A673 (cell line): Measurements from ENCODE around the gene OSM. TPM values are rescaled to one million over a fixed set of nuclear protein-coding genes. Genes with fewer than 3 reads are reported as not detected.

Experiments
- BruUV-seq: library from RNA; stranded (reverse); fragments of 400-500 nt; replicated peaks from 2 replicates; lab custom pipeline; 2021; lab: Mats Ljungman, UMichigan
- CTCF ChIA-PET: fragments of 300-600 bp; sonication (Branson Sonifier 250); formaldehyde crosslinking; loops from one replicate; lab custom pipeline; 2022; ENCODE audit warnings: antibody characterized with exemption; lab: Charles Lee
- POLR2A ChIA-PET: fragments of 300-600 bp; sonication (Branson Sonifier 250); formaldehyde crosslinking; loops from one replicate; lab custom pipeline; 2022; ENCODE audit warnings: antibody characterized with exemption; ENCODE audit not compliant: low non-redundant PET; lab: Charles Lee
- DNase-seq: peaks from one replicate; pipeline ENCODE4 v3.0.0-alpha.2; 2015; ENCODE audit warnings: low spot score
- H3K27ac ChIP-seq: fragments of 200-600 bp; sonication (generic); 2 replicates; pipeline ENCODE4 v1.5.1; 2016; ENCODE audit warnings: mixed run types, low read depth, mild to moderate bottlenecking, mixed read lengths, antibody characterized with exemption, low read length; ENCODE audit not compliant: poor library complexity, severe bottlenecking
- H3K27me3 ChIP-seq: fragments of 200-600 bp; sonication (generic); replicated peaks from 2 replicates; pipeline ENCODE4 v1.6.1; 2017; ENCODE audit warnings: mixed run types, low read depth, mild to moderate bottlenecking, mixed read lengths, antibody characterized with exemption, low read length; ENCODE audit not compliant: insufficient read depth, poor library complexity
- H3K36me3 ChIP-seq: fragments of 200-600 bp; sonication (generic); 2 replicates; pipeline ENCODE4 v1.6.1; 2016; ENCODE audit warnings: mixed run types, mild to moderate bottlenecking, mixed read lengths, antibody characterized with exemption, low read length; ENCODE audit not compliant: insufficient read depth, poor library complexity, severe bottlenecking
- H3K4me1 ChIP-seq: fragments of 200-600 bp; sonication (generic); 2 replicates; pipeline ENCODE4 v1.6.1; 2017; ENCODE audit warnings: mixed run types, mild to moderate bottlenecking, mixed read lengths, antibody characterized with exemption, low read length; ENCODE audit not compliant: insufficient read depth, poor library complexity, severe bottlenecking
- H3K4me3 ChIP-seq: fragments of 200-600 bp; sonication (generic); 2 replicates; pipeline ENCODE4 v1.5.1; 2016; ENCODE audit warnings: low read depth, mixed run types, mild to moderate bottlenecking, mixed read lengths, low read length; ENCODE audit not compliant: poor library complexity, severe bottlenecking
- H3K9me3 ChIP-seq: fragments of 200-600 bp; sonication (generic); 2 replicates; pipeline ENCODE4 v1.6.1; 2016; ENCODE audit warnings: mixed run types, low read depth, mild to moderate bottlenecking, mixed read lengths, antibody characterized with exemption, low read length; ENCODE audit not compliant: poor library complexity, severe bottlenecking
- CTCF ChIP-seq: fragments of 300-800, 200-600 bp; sonication (generic); conservative IDR thresholded peaks from 2 replicates; pipeline ENCODE4 v1.5.1; 2017; ENCODE audit warnings: low read depth, mild to moderate bottlenecking, antibody characterized with exemption, low read length, moderate library complexity, mixed read lengths
- EZH2 ChIP-seq: fragments of 200-600 bp; sonication (generic); IDR thresholded peaks from 2 replicates; pipeline ENCODE4 v1.6.1; 2017; ENCODE audit warnings: borderline replicate concordance, low read depth, mild to moderate bottlenecking, mixed read lengths, antibody characterized with exemption, low read length; ENCODE audit not compliant: poor library complexity, severe bottlenecking
- intact Hi-C: fragments of 100-400 bp; cut with micrococcal nuclease; formaldehyde crosslinking; loops from one replicate; pipeline ENCODE4 v1.10.0; 2022; ENCODE audit not compliant: unreplicated experiment
- total RNA-seq: library from RNA; stranded (reverse); gene quantifications from 2 replicates; pipeline ENCODE4 v1.2.3, GENCODE V29; 2021

The OSM gene
- total RNA-seq, 1 experiment from 2014 or later: not detected

GRCh38 chr22:30284172-30284571, 17.5 kb upstream of the OSM start:
- no peak for DNase-seq
- intact Hi-C loops: loop anchor here (10.0 kb wide), 1 partner anchor 321 kb away; the partner anchor contains the start of gene TCN2
- H3K27me3 ChIP-seq: no peaks in the 10 kb centered on the region
- no TSS peak for BruUV-seq
- TF ChIP-seq EZH2: no peak
- TF ChIP-seq CTCF: no peak
- CTCF ChIA-PET: no interaction called here
- no peaks in the 10 kb centered on the region for H3K9me3 ChIP-seq
- POLR2A ChIA-PET: no interaction called here
- H3K27ac ChIP-seq: no peak overlapping the region
- no peak overlapping the region for H3K4me3 ChIP-seq
- no peaks in the 10 kb centered on the region for H3K36me3 ChIP-seq
- peaks cover 10% of the 10 kb centered on the region for H3K4me1 ChIP-seq

DNA sequence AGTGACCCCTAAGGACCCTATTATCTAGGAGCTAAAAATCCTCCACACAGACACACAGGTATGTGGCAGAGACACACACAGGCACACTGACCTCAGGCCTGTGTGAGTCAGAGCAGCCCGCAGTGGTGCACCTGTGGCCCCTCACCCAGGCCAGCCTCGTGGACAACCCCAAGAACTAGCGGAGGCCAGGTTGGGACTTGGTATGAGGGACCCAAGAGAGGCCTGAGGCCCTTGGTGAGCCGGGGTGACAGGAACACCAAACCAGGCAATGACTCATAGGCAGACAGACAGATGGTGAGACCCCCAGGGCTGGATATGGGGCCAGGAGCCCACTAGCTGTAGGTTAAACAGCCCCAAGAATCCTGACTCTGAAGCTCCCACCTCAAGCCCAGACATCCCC, 16.7 kb upstream of the OSM start:
- CTCF ChIA-PET: interaction anchor here (0.6 to 0.7 kb wide), 2 partner anchors 22 to 1702 kb away, joined by 4 to 5 read pairs; no protein-coding TSS in a partner anchor
- TF ChIP-seq CTCF (no peak), EZH2 (no peak)
- no peak for DNase-seq
- no peaks in the 10 kb centered on the region for H3K27me3 ChIP-seq
- H3K4me1 ChIP-seq: peaks cover 5% of the 10 kb centered on the region
- H3K9me3 ChIP-seq: no peaks in the 10 kb centered on the region
- no peaks in the 10 kb centered on the region for H3K36me3 ChIP-seq
- intact Hi-C loops: loop anchor here (10.0 kb wide), 1 partner anchor 321 kb away; the partner anchor contains the start of gene TCN2
- POLR2A ChIA-PET: no interaction called here
- H3K27ac ChIP-seq: no peak overlapping the region
- H3K4me3 ChIP-seq: no peak overlapping the region
- no TSS peak for BruUV-seq

DNA sequence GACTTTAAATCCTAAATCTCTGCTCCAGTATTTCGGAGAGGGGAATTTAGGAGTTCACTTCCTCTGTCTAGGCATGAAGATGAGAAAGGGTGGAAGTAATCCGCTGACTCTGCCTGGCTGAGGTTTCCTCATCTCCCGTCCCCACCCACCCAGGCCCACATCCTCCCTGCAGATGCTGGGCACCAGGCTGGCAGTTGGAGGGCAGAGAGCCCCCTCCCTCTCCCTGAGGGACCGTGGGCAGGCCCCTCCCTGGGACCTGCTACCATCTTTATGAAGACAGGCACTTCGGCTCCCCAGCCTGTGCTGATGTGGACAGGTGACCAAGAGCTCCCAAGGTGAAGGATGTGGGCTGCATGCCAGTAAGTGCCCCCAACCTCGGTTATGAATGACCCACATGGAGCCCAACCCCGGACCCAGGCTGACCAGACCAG, 16.0 kb upstream of the OSM start:
- Histone ChIP-seq H3K27ac (no peak overlapping the region), H3K4me1 (no peaks in the 10 kb centered on the region), H3K4me3 (no peak overlapping the region), H3K9me3 (no peaks in the 10 kb centered on the region), H3K36me3 (no peaks in the 10 kb centered on the region), H3K27me3 (no peaks in the 10 kb centered on the region)
- DNase-seq: no peak
- no peak for TF ChIP-seq EZH2
- ChIA-PET CTCF (no interaction called here), POLR2A (no interaction called here)
- BruUV-seq: no TSS peak
- intact Hi-C loops: loop anchor here (10.0 kb wide), 1 partner anchor 322 kb away; the partner anchor contains the start of gene TCN2

DNA sequence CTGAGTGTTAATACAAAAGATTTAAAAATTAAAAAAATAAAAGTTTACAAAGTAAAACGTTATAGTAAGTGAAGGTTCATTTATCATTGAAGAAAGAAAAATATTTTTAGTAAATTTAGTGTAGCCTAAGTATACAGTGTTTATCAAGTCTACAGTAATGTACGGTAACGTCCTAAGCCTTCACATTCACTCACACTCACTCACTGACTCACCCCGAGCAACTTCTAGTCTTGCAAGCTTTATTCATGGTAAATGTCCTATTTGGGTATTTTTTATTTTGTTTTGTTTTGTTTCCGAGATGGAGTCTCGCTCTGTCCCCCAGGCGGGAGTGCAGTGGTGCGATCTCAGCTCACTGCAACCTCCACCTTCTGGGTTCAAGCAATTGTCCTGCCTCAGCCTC, 13.9 kb upstream of the OSM start:
- no TSS peak for BruUV-seq
- ChIA-PET CTCF (interaction anchor here (1.1 kb wide), 1 partner anchor 107 kb away, joined by 3 read pairs; the partner anchor contains the start of gene RNF215), POLR2A (no interaction called here)
- Histone ChIP-seq H3K27me3 (no peaks in the 10 kb centered on the region), H3K9me3 (no peaks in the 10 kb centered on the region), H3K4me1 (no peaks in the 10 kb centered on the region), H3K36me3 (no peaks in the 10 kb centered on the region), H3K27ac (no peak overlapping the region), H3K4me3 (no peak overlapping the region)
- intact Hi-C loops: loop anchor here (10.0 kb wide), 1 partner anchor 324 kb away; the partner anchor contains the start of gene TCN2
- DNase-seq: no peak
- TF ChIP-seq EZH2: no peak
- TF ChIP-seq CTCF: no peak
